ENCODE measurements around the gene MICA. TPM values are rescaled to one million over a fixed set of nuclear protein-coding genes. Genes with fewer than 3 reads are reported as not detected.

The MICA gene
- total RNA-seq, 2 experiments from 2014 or later: 10.6 to 14.0 TPM

GRCh38 chr6:31381666-31382065, 21.7 kb upstream of the MICA start:
- ChIA-PET POLR2A (no interaction called here), CTCF (interaction anchor here (0.6 kb wide), 1 partner anchor 764 kb away, joined by 3 read pairs; no protein-coding TSS in a partner anchor)
- intact Hi-C loops (cut with DNase I, micrococcal nuclease): no loop called here
- H3K27me3 ChIP-seq (ENCODE audit: control insufficient read depth in 1 of 2, insufficient read depth in 2 of 2, low read length in 2 of 2): peaks cover 4 to 11% of the 10 kb centered on the region in 2 experiments
- H3K9me3 Mint-ChIP-seq: no peaks in the 10 kb centered on the region
- no peaks in the 10 kb centered on the region for H3K4me1 ChIP-seq (ENCODE audit: insufficient read depth, low read length)
- no peak overlapping the region for H3K27ac Mint-ChIP-seq
- H3K27me3 Mint-ChIP-seq: peaks cover 16% of the 10 kb centered on the region
- no peak overlapping the region for H3K27ac ChIP-seq (ENCODE audit: low read depth in 1 of 2, low read length in 2 of 2)
- no peaks in the 10 kb centered on the region for H3K36me3 Mint-ChIP-seq (ENCODE audit: low read depth)
- no peak for TF ChIP-seq CTCF (IDR thresholded peaks at IDR 0.05)
- H3K9me3 ChIP-seq (ENCODE audit: control insufficient read depth in 1 of 2, insufficient read depth in 1 of 2, low read length in 2 of 2): no peaks in the 10 kb centered on the region
- H3K36me3 ChIP-seq (ENCODE audit: insufficient read depth, low read length): no peaks in the 10 kb centered on the region
- H3K4me1 Mint-ChIP-seq (ENCODE audit: low read depth): no peaks in the 10 kb centered on the region
- DNase-seq: no peak
- no peak for ATAC-seq (ENCODE audit: poor library complexity)
- H3K4me3 ChIP-seq (ENCODE audit: low read length): no peak overlapping the region
- H3K4me3 Mint-ChIP-seq: no peak overlapping the region

GRCh38 chr6:31383149-31383548, 20.2 kb upstream of the MICA start:
- Histone ChIP-seq H3K9me3 (ENCODE audit: control insufficient read depth in 1 of 2, insufficient read depth in 1 of 2, low read length in 2 of 2) (no peaks in the 10 kb centered on the region), H3K4me3 (ENCODE audit: low read length) (no peak overlapping the region), H3K36me3 (ENCODE audit: insufficient read depth, low read length) (no peaks in the 10 kb centered on the region), H3K27ac (ENCODE audit: low read depth in 1 of 2, low read length in 2 of 2) (no peak overlapping the region), H3K27me3 (ENCODE audit: control insufficient read depth in 1 of 2, insufficient read depth in 2 of 2, low read length in 2 of 2) (peaks cover 4 to 8% of the 10 kb centered on the region in 2 experiments), H3K4me1 (ENCODE audit: insufficient read depth, low read length) (no peaks in the 10 kb centered on the region)
- CTCF ChIA-PET: no interaction called here
- ATAC-seq (ENCODE audit: poor library complexity) (no peak), DNase-seq (no peak)
- TF ChIP-seq CTCF (IDR thresholded peaks at IDR 0.05): no peak
- Mint-ChIP-seq H3K36me3 (ENCODE audit: low read depth) (no peaks in the 10 kb centered on the region), H3K9me3 (no peaks in the 10 kb centered on the region), H3K27ac (no peak overlapping the region), H3K4me3 (no peak overlapping the region), H3K4me1 (ENCODE audit: low read depth) (no peaks in the 10 kb centered on the region), H3K27me3 (peaks cover 11% of the 10 kb centered on the region)
- POLR2A ChIA-PET: no interaction called here
- intact Hi-C loops (cut with DNase I, micrococcal nuclease): no loop called here

GRCh38 chr6:31385041-31385440, 18.4 kb upstream of the MICA start:
- DNase-seq (no peak), ATAC-seq (ENCODE audit: poor library complexity) (no peak)
- peaks cover 0 to under 1% of the 10 kb centered on the region in 2 experiments for H3K27me3 ChIP-seq (ENCODE audit: control insufficient read depth in 1 of 2, insufficient read depth in 2 of 2, low read length in 2 of 2)
- Mint-ChIP-seq H3K27me3 (peaks cover 4% of the 10 kb centered on the region), H3K36me3 (ENCODE audit: low read depth) (no peaks in the 10 kb centered on the region), H3K4me3 (no peak overlapping the region), H3K4me1 (ENCODE audit: low read depth) (no peaks in the 10 kb centered on the region), H3K9me3 (no peaks in the 10 kb centered on the region), H3K27ac (no peak overlapping the region)
- H3K4me3 ChIP-seq (ENCODE audit: low read length): no peak overlapping the region
- no peaks in the 10 kb centered on the region for H3K36me3 ChIP-seq (ENCODE audit: insufficient read depth, low read length)
- TF ChIP-seq CTCF (IDR thresholded peaks at IDR 0.05): no peak
- H3K9me3 ChIP-seq (ENCODE audit: control insufficient read depth in 1 of 2, insufficient read depth in 1 of 2, low read length in 2 of 2): no peaks in the 10 kb centered on the region
- no peak overlapping the region for H3K27ac ChIP-seq (ENCODE audit: low read depth in 1 of 2, low read length in 2 of 2)
- no peaks in the 10 kb centered on the region for H3K4me1 ChIP-seq (ENCODE audit: insufficient read depth, low read length)
- ChIA-PET POLR2A (no interaction called here), CTCF (interaction anchor here (0.5 kb wide), 1 partner anchor 1496 kb away, joined by 3 read pairs; no protein-coding TSS in a partner anchor)
- intact Hi-C loops (cut with DNase I, micrococcal nuclease): no loop called here

Data from CD4-positive, alpha-beta T cell (primary cell).